Neural crest cell (in vitro differentiated cells): Measurements from ENCODE around the gene ANKS1A. TPM values are rescaled to one million over a fixed set of nuclear protein-coding genes. Genes with fewer than 3 reads are reported as not detected.

Source experiments
- DNase-seq: peaks from one replicate; pipeline ENCODE4 v3.0.0; 2021; ENCODE audit warnings: low read depth, mixed read lengths, low spot score
- H3K27ac Mint-ChIP-seq: one replicate; pipeline ENCODE4 v1.8.0; 2021; ENCODE audit warnings: mild to moderate bottlenecking, mixed read lengths; ENCODE audit not compliant: unreplicated experiment
- H3K27me3 Mint-ChIP-seq: 2 replicates; pipeline ENCODE4 v1.8.0; 2021; ENCODE audit warnings: low read depth, mild to moderate bottlenecking, mixed read lengths
- H3K36me3 Mint-ChIP-seq: 2 replicates; pipeline ENCODE4 v1.8.0; 2021; ENCODE audit warnings: low read depth, mild to moderate bottlenecking, mixed read lengths
- H3K4me1 Mint-ChIP-seq: 2 replicates; pipeline ENCODE4 v1.8.0; 2021; ENCODE audit warnings: mixed read lengths
- H3K4me3 Mint-ChIP-seq: one replicate; pipeline ENCODE4 v1.8.0; 2021; ENCODE audit warnings: mild to moderate bottlenecking, mixed read lengths
- H3K9me3 Mint-ChIP-seq: 2 replicates; pipeline ENCODE4 v1.8.0; 2021; ENCODE audit warnings: mixed read lengths
- CTCF ChIP-seq: fragments of 200-600 bp; sonication (generic); conservative IDR thresholded peaks from 2 replicates; pipeline ENCODE4 v1.5.0; 2021; ENCODE audit warnings: antibody characterized with exemption, mild to moderate bottlenecking
- total RNA-seq: library from RNA; stranded (reverse); gene quantifications from 2 replicates; pipeline ENCODE4 v1.2.1, GENCODE V29; 2021

ANKS1A gene
- total RNA-seq, 1 donor from 2014 or later, result 33.2 TPM

GRCh38 chr6:35048631-35049083, 159.6 kb downstream of the ANKS1A start:
- Mint-ChIP-seq H3K9me3 (no peaks in the 10 kb centered on the region), H3K36me3 (no peaks in the 10 kb centered on the region), H3K27ac (no peak overlapping the region), H3K4me1 (peaks cover 19% of the 10 kb centered on the region), H3K27me3 (no peaks in the 10 kb centered on the region), H3K4me3 (no peak overlapping the region)
- DNase-seq, result no peak
- peak; percentile 45 for TF ChIP-seq CTCF

- peaks cover 20% of the 10 kb centered on the region for H3K4me1 Mint-ChIP-seq
- DNase-seq, result no peak
- no peaks in the 10 kb centered on the region for H3K36me3 Mint-ChIP-seq
- no peak for TF ChIP-seq CTCF
- H3K27ac Mint-ChIP-seq, result no peak overlapping the region
- no peak overlapping the region for H3K4me3 Mint-ChIP-seq
- no peaks in the 10 kb centered on the region for H3K9me3 Mint-ChIP-seq
- H3K27me3 Mint-ChIP-seq, result no peaks in the 10 kb centered on the region
These were observed 160.2 kb downstream of the ANKS1A start for GRCh38 chr6:35049156-35049735.

DNA sequence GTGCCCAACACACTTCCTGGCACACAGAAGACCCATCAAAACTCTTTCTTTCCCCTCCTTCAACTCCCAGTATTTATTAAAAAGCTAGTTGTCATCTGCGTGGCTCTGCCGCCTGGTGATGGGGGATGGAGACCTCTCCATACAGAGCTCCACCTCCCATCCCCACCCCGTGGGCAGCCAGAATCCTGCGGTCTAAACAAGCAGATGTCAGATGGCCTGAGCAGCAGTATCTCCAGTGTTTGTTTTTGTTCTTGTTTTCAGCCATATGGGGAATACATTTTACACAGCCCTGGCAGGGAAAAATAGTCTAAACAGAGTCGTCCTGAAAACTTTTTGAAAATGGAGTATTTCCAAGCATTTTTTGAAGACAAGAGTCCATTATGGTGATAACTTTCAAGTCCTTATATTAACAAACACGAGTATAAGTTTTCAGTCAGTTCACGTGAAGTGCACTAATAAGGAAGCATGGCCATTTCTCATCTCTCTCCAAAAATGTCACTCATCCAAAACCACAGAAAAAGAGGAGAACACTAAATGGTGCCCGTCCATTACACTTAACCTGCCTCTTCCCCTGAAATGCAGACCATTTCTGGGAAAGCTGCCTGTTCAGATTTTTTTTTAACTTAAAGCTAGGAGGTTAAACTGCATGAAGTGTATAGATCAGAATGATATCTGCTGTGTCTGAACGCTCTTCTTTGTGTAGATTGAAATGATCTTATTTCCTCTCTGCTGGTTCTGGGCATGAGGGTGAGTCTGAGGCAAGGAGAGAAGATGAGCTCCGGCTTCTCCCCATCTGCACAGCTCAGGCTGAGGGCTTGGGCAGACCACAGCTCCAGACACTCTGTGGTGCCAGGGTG, 161.1 kb downstream of the ANKS1A start:
- Mint-ChIP-seq H3K36me3 (no peaks in the 10 kb centered on the region), H3K27ac (no peak overlapping the region), H3K4me1 (peaks cover 20% of the 10 kb centered on the region), H3K9me3 (no peaks in the 10 kb centered on the region), H3K4me3 (no peak overlapping the region), H3K27me3 (no peaks in the 10 kb centered on the region)
- DNase-seq, result no peak
- no peak for TF ChIP-seq CTCF

DNA sequence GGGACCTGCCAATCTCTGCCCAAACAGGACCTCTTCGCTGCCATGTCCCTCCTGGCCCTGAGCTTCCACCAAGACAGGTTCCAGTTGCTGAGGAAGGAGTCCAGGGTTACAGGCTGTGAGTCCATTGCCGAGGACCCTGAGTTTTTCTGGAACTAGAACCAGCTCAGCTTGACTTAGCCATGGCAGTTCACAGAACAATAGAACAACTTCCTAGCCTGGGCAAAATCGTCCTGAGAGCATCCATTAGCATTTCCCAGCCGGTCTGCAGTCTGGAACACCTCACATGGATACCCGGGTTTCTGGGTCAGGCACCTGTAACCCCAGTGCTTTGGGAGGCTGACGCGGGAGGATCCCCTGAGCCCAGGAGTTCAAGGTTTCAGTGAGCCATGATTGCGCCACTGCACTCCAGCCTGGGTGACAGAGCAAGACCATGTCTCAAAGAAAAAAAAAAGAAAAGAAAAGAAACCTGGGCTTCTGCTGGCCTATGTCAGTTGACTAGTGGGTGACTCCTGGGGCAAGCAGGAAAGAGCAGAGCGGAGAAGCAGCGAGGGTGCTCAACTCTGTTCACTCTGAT, 161.8 kb downstream of the ANKS1A start:
- H3K27me3 Mint-ChIP-seq, result no peaks in the 10 kb centered on the region
- H3K36me3 Mint-ChIP-seq, result no peaks in the 10 kb centered on the region
- peaks cover 20% of the 10 kb centered on the region for H3K4me1 Mint-ChIP-seq
- TF ChIP-seq CTCF, result no peak
- no peak for DNase-seq
- H3K4me3 Mint-ChIP-seq, result no peak overlapping the region
- no peak overlapping the region for H3K27ac Mint-ChIP-seq
- H3K9me3 Mint-ChIP-seq, result no peaks in the 10 kb centered on the region

- Mint-ChIP-seq H3K9me3 (no peaks in the 10 kb centered on the region), H3K36me3 (no peaks in the 10 kb centered on the region), H3K27ac (no peak overlapping the region), H3K4me3 (no peak overlapping the region), H3K27me3 (no peaks in the 10 kb centered on the region), H3K4me1 (peaks cover 20% of the 10 kb centered on the region)
- DNase-seq, result no peak
- no peak for TF ChIP-seq CTCF
These were observed 162.3 kb downstream of the ANKS1A start for GRCh38 chr6:35051396-35051795.
